Neutrophil (primary cell): ENCODE data around the gene LRRC61.
A peak's percentile ranks its signal among the peaks of the same experiment; 100 is the strongest.
"Not testable (repeated sequence)": the region's sequence is repeated elsewhere in the genome, so short reads cannot be mapped to it uniquely, and the experiment has no call there.

ENCODE experiments used
- H3K27ac ChIP-seq: fragments of 200-600 bp; sonication (generic); 2 replicates; pipeline ENCODE4 v1.5.1; 2016; ENCODE audit warnings: mild to moderate bottlenecking, moderate library complexity
- H3K27me3 ChIP-seq: fragments of 200-600 bp; sonication (generic); 2 replicates; pipeline ENCODE4 v1.6.0; 2016; ENCODE audit warnings: mild to moderate bottlenecking
- H3K36me3 ChIP-seq: fragments of 200-600 bp; sonication (generic); 2 replicates; pipeline ENCODE4 v1.5.1; 2017
- H3K4me1 ChIP-seq, 2 experiments: fragments of 200-600 bp in 1 of 2; sonication (generic) in 1 of 2; 1 replicate in 1 of 2; 2 replicates in 1 of 2; pipeline versions ENCODE4 v1.5.1 to v1.6.1; 2013 to 2016; ENCODE audit warnings: low read depth in 1 of 2, low read length in 1 of 2, mild to moderate bottlenecking in 1 of 2, moderate library complexity in 1 of 2; ENCODE audit not compliant: control insufficient read depth in 1 of 2, insufficient read depth in 1 of 2
- H3K4me3 ChIP-seq, 2 experiments: fragments of 200-600 bp in 1 of 2; sonication (generic) in 1 of 2; 1 replicate in 1 of 2; 2 replicates in 1 of 2; pipeline ENCODE4 v1.5.1; 2013 to 2016; ENCODE audit warnings: low read depth in 1 of 2, low read length in 1 of 2, mild to moderate bottlenecking in 1 of 2, moderate library complexity in 1 of 2
- H3K9me3 ChIP-seq: fragments of 200-600 bp; sonication (generic); 2 replicates; pipeline ENCODE4 v1.5.1; 2016
- CTCF ChIP-seq: fragments of 200-600 bp; sonication (generic); IDR thresholded peaks from 2 replicates; pipeline ENCODE4 v1.5.1; 2016; ENCODE audit warnings: antibody characterized with exemption

Gene LRRC61

GRCh38 chr7:150313367-150313809 lies 9.8 kb upstream of the LRRC61 start:
- TF ChIP-seq CTCF: no peak
- Histone ChIP-seq H3K4me1 (no peaks in the 10 kb centered on the region), H3K9me3 (no peaks in the 10 kb centered on the region), H3K27me3 (no peaks in the 10 kb centered on the region), H3K36me3 (no peaks in the 10 kb centered on the region), H3K4me3 (no peak overlapping the region), H3K27ac (no peak overlapping the region)

DNA sequence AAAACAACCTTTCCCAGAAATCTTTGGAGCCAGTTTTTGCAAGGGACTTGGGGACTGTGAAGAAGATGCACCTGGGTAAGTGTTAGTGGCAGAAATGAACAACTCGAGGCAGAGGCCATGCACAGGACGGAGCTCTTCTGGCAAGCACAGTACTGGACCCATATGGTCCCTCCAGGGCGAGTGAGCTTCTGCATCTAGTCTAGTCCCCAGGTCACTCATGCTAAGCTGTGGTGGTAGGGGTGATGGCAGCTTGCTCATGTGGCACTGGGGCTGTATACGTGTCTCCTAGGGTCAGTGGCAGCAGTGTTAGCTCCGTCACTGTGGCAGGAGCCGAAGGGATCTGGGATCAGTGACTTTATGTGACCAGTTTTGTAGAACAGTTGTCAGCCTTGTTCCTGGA lies 9.3 kb upstream of the LRRC61 start:
- no peaks in the 10 kb centered on the region for H3K27me3 ChIP-seq
- no peak overlapping the region for H3K4me3 ChIP-seq
- no peaks in the 10 kb centered on the region for H3K9me3 ChIP-seq
- H3K36me3 ChIP-seq: no peaks in the 10 kb centered on the region
- no peaks in the 10 kb centered on the region for H3K4me1 ChIP-seq
- TF ChIP-seq CTCF: no peak
- no peak overlapping the region for H3K27ac ChIP-seq

DNA sequence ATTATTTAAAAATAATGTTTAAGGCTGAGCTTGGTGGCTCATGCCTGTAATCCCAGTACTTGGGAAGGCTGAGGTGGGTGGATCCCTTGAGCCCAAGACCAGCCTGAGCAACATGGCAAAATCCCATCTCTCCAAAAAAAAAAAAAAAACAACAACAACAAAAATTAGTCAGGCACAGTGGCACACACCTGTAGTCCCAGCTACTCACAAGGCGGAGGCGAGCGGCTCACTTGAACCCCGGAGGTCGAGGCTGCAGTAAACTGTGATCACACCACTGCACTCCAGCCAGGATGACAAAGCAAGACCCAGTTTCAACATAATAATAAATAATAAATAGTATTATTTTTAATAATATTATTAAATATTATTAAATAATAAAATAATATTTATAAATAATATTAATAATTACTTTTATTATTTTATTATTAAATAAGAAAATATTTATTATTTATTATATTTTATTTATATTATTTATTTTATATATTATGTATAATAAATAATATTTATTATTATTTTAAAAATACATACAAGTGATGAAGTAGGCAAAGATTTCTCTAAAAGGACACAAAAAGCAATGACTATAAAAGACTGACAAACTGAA lies 8.4 kb upstream of the LRRC61 start:
- no peak overlapping the region for H3K27ac ChIP-seq
- no peak overlapping the region for H3K4me3 ChIP-seq
- TF ChIP-seq CTCF: no peak
- H3K36me3 ChIP-seq: no peaks in the 10 kb centered on the region
- no peaks in the 10 kb centered on the region for H3K9me3 ChIP-seq
- no peaks in the 10 kb centered on the region for H3K27me3 ChIP-seq
- H3K4me1 ChIP-seq: no peaks in the 10 kb centered on the region

DNA sequence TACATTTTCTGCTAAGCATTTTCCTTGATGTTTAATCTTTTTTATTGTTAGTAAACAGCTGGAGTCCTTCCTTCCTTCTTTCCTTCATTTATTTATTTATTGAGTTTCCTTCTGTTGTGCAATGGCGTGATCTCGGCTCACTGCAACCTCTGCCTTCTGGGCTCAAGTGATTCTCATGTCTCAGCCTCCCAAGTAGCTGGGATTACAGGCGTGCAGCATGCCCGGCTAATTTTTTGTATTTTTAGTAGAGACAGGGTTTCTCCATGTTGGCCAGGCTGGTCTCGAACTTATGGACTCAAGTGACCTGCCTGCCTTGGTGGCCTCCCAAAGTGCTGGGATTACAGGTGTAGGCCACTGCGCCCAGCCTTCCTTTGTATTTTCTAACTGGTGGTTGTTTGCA lies 6.2 kb upstream of the LRRC61 start:
- not testable (repeated sequence) for H3K27ac ChIP-seq, H3K4me1 ChIP-seq, H3K36me3 ChIP-seq, H3K4me3 ChIP-seq, H3K9me3 ChIP-seq, H3K27me3 ChIP-seq

- Histone ChIP-seq H3K36me3 (no peaks in the 10 kb centered on the region), H3K4me1 (peaks cover 10 to 11% of the 10 kb centered on the region in 2 experiments), H3K27ac (no peak overlapping the region), H3K27me3 (no peaks in the 10 kb centered on the region), H3K4me3 (no peak overlapping the region), H3K9me3 (no peaks in the 10 kb centered on the region)
- TF ChIP-seq CTCF: no peak
These were observed 5.3 kb upstream of the LRRC61 start for GRCh38 chr7:150317748-150318444.

GRCh38 chr7:150321788-150322113 lies 1.4 kb upstream of the LRRC61 start:
- H3K27ac ChIP-seq: peak overlapping the region; percentile 92

More at GRCh38 chr7:150321788-150322113, 1.4 kb upstream of the LRRC61 start:
- Histone ChIP-seq H3K4me1 (peaks cover 45 to 46% of the 10 kb centered on the region in 2 experiments), H3K4me3 (peak overlapping the region in 1 of 2 experiments; percentile 89), H3K36me3 (no peaks in the 10 kb centered on the region), H3K9me3 (no peaks in the 10 kb centered on the region), H3K27me3 (no peaks in the 10 kb centered on the region)
- TF ChIP-seq CTCF: no peak
